ENCODE results near the gene PSMB7. TPM values are rescaled to one million over a fixed set of nuclear protein-coding genes. Genes with fewer than 3 reads are reported as not detected.

Gene PSMB7
- total and polyA plus RNA-seq, 2 of the 13 experiments (the other 11 are each of a cell fraction or from before 2014, with no cell fraction given), result 259 to 291 TPM

- CTCF ChIA-PET (ENCODE audit: low intra/inter-chr PET ratio, low total read pairs), result no interaction called here
- H3K27me3 ChIP-seq (ENCODE audit: control insufficient read depth in 1 of 2, insufficient read depth in 2 of 2, low read length in 2 of 2), result no peaks in the 10 kb centered on the region
- 99% methylated on average over 7 of the region's 14 CpGs for WGBS (ENCODE audit: low lambda C conversion rate)
- no TSS peak for BruUV-seq (replicated peaks)
- no peak overlapping the region for H3K4me2 ChIP-seq (ENCODE audit: low read depth, low read length)
- intact Hi-C loops (cut with micrococcal nuclease; ENCODE audit: unreplicated experiment) (no loop called here), in situ Hi-C loops (cut with HindIII; ENCODE audit: extremely low pct_ligation_motif_present, low pct_unique_long_range_greater_than_20kb) (no loop called here)
- FAIRE-seq (no peak), DNase-seq (ENCODE audit: low spot score) (no peak), ATAC-seq (no peak)
- H3K9me3 ChIP-seq (ENCODE audit: low read length), result no peaks in the 10 kb centered on the region
- no peak overlapping the region for H3K4me3 ChIP-seq (replicated peaks in 1 of 3; ENCODE audit: insufficient read depth in 1 of 3, low read depth in 2 of 3, low read length in 3 of 3)
- H3K27ac ChIP-seq (ENCODE audit: extremely low read length, insufficient read depth, low read length), result no peak overlapping the region
- POLR2A ChIA-PET, result no interaction called here
- no peak for TF ChIP-seq ZNF652 (CRISPR knock-in tag; IDR thresholded peaks at IDR 0.05; ENCODE audit: borderline replicate concordance, low read depth)
- no peak for TF ChIP-seq ZNF329 (CRISPR knock-in tag; IDR thresholded peaks at IDR 0.05; ENCODE audit: low read depth)
- TF ChIP-seq ZNF331 (CRISPR knock-in tag; IDR thresholded peaks at IDR 0.05), result no peak
- TF ChIP-seq, protein P1, sequence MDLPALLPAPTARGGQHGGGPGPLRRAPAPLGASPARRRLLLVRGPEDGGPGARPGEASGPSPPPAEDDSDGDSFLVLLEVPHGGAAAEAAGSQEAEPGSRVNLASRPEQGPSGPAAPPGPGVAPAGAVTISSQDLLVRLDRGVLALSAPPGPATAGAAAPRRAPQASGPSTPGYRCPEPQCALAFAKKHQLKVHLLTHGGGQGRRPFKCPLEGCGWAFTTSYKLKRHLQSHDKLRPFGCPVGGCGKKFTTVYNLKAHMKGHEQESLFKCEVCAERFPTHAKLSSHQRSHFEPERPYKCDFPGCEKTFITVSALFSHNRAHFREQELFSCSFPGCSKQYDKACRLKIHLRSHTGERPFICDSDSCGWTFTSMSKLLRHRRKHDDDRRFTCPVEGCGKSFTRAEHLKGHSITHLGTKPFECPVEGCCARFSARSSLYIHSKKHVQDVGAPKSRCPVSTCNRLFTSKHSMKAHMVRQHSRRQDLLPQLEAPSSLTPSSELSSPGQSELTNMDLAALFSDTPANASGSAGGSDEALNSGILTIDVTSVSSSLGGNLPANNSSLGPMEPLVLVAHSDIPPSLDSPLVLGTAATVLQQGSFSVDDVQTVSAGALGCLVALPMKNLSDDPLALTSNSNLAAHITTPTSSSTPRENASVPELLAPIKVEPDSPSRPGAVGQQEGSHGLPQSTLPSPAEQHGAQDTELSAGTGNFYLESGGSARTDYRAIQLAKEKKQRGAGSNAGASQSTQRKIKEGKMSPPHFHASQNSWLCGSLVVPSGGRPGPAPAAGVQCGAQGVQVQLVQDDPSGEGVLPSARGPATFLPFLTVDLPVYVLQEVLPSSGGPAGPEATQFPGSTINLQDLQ (CRISPR knock-in tag; IDR thresholded peaks at IDR 0.05), result no peak
- TF ChIP-seq THAP9 (CRISPR knock-in tag; IDR thresholded peaks at IDR 0.05; ENCODE audit: borderline replicate concordance), result no peak
- TF ChIP-seq RBM39 (IDR thresholded peaks at IDR 0.05; ENCODE audit: low read depth, low read length, poor library complexity, severe bottlenecking), result no peak
- no peak for TF ChIP-seq THYN1 (CRISPR knock-in tag; IDR thresholded peaks at IDR 0.05; ENCODE audit: borderline replicate concordance, low read depth)
- no peak for TF ChIP-seq NR1H2 (CRISPR knock-in tag; IDR thresholded peaks at IDR 0.05; ENCODE audit: borderline replicate concordance, low read depth)
- TF ChIP-seq, protein P2, sequence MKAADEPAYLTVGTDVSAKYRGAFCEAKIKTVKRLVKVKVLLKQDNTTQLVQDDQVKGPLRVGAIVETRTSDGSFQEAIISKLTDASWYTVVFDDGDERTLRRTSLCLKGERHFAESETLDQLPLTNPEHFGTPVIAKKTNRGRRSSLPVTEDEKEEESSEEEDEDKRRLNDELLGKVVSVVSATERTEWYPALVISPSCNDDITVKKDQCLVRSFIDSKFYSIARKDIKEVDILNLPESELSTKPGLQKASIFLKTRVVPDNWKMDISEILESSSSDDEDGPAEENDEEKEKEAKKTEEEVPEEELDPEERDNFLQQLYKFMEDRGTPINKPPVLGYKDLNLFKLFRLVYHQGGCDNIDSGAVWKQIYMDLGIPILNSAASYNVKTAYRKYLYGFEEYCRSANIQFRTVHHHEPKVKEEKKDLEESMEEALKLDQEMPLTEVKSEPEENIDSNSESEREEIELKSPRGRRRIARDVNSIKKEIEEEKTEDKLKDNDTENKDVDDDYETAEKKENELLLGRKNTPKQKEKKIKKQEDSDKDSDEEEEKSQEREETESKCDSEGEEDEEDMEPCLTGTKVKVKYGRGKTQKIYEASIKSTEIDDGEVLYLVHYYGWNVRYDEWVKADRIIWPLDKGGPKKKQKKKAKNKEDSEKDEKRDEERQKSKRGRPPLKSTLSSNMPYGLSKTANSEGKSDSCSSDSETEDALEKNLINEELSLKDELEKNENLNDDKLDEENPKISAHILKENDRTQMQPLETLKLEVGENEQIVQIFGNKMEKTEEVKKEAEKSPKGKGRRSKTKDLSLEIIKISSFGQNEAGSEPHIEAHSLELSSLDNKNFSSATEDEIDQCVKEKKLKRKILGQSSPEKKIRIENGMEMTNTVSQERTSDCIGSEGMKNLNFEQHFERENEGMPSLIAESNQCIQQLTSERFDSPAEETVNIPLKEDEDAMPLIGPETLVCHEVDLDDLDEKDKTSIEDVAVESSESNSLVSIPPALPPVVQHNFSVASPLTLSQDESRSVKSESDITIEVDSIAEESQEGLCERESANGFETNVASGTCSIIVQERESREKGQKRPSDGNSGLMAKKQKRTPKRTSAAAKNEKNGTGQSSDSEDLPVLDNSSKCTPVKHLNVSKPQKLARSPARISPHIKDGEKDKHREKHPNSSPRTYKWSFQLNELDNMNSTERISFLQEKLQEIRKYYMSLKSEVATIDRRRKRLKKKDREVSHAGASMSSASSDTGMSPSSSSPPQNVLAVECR (CRISPR knock-in tag; IDR thresholded peaks at IDR 0.05; ENCODE audit: borderline replicate concordance), result no peak
- TF ChIP-seq GABPB1 (CRISPR knock-in tag; IDR thresholded peaks at IDR 0.05), result no peak
- H3K4me1 ChIP-seq (ENCODE audit: insufficient read depth, low read length), result no peaks in the 10 kb centered on the region
- no peaks in the 10 kb centered on the region for H3K79me2 ChIP-seq (ENCODE audit: insufficient read depth, low read length)
- no peak overlapping the region for H3K9ac ChIP-seq (ENCODE audit: insufficient read depth, low read depth, low read length)
- H3K36me3 ChIP-seq (replicated peaks in 1 of 2; ENCODE audit: control insufficient read depth in 1 of 2, insufficient read depth in 2 of 2, low read length in 2 of 2), result peaks cover 40 to 66% of the 10 kb centered on the region in 2 experiments
- H2AFZ ChIP-seq (ENCODE audit: low read length), result no peak overlapping the region
- H4K20me1 ChIP-seq (ENCODE audit: insufficient read depth, low read length), result no peaks in the 10 kb centered on the region
Measured at GRCh38 chr9:124335320-124335707, 79.9 kb downstream of the PSMB7 start.
